ENCODE results near the gene IL31.

IL31 gene

GRCh38 chr12:122133192-122133950, 40.6 kb downstream of the IL31 start:
- peaks cover 74 to 96% (median 78%) of the 10 kb centered on the region in 3 donors for H3K36me3 ChIP-seq
- H3K27me3 ChIP-seq, result no peaks in the 10 kb centered on the region
- H3K4me1 ChIP-seq, result no peaks in the 10 kb centered on the region
- no peak for DNase-seq
- H3K27ac ChIP-seq, result no peak overlapping the region
- TF ChIP-seq, protein P1, sequence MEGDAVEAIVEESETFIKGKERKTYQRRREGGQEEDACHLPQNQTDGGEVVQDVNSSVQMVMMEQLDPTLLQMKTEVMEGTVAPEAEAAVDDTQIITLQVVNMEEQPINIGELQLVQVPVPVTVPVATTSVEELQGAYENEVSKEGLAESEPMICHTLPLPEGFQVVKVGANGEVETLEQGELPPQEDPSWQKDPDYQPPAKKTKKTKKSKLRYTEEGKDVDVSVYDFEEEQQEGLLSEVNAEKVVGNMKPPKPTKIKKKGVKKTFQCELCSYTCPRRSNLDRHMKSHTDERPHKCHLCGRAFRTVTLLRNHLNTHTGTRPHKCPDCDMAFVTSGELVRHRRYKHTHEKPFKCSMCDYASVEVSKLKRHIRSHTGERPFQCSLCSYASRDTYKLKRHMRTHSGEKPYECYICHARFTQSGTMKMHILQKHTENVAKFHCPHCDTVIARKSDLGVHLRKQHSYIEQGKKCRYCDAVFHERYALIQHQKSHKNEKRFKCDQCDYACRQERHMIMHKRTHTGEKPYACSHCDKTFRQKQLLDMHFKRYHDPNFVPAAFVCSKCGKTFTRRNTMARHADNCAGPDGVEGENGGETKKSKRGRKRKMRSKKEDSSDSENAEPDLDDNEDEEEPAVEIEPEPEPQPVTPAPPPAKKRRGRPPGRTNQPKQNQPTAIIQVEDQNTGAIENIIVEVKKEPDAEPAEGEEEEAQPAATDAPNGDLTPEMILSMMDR (IDR thresholded peaks at IDR 0.05), result no peak
- H3K4me3 ChIP-seq, result no peak overlapping the region
- H3K9me3 ChIP-seq, result no peaks in the 10 kb centered on the region
- intact Hi-C loops (cut with DNase I; ENCODE audit: low total_unique reads), result no loop called here

DNA sequence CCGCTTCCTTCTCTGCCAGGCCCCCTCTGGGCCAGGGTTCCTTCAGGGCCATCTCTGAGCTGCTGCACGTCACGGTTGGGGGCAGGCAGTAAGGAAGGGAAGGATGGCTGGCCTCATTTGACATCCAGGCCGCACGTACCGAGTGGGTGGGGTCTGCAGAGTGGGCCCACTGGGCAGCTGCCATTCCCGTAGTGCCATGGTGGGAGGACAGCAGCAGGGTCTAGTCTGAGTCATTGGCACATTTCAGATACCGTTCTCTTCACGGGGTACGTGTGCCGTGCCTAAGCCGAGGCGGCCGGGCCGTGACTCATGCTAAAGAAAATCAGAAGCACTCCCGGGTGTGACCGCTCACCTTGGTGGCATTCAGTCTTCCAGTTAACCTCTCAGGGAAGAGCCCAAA, 43.9 kb downstream of the IL31 start:
- H3K27me3 ChIP-seq, result no peaks in the 10 kb centered on the region
- intact Hi-C loops (cut with DNase I; ENCODE audit: low total_unique reads), result no loop called here
- DNase-seq, result no peak
- peaks cover 0 to 1% (median under 1%) of the 10 kb centered on the region in 4 donors for H3K4me1 ChIP-seq
- no peak overlapping the region for H3K4me3 ChIP-seq
- no peaks in the 10 kb centered on the region for H3K9me3 ChIP-seq
- H3K36me3 ChIP-seq, result peaks cover 63 to 83% (median 77%) of the 10 kb centered on the region in 3 donors
- TF ChIP-seq, protein P1 (IDR thresholded peaks at IDR 0.05), result no peak
- H3K27ac ChIP-seq, result no peak overlapping the region

DNA sequence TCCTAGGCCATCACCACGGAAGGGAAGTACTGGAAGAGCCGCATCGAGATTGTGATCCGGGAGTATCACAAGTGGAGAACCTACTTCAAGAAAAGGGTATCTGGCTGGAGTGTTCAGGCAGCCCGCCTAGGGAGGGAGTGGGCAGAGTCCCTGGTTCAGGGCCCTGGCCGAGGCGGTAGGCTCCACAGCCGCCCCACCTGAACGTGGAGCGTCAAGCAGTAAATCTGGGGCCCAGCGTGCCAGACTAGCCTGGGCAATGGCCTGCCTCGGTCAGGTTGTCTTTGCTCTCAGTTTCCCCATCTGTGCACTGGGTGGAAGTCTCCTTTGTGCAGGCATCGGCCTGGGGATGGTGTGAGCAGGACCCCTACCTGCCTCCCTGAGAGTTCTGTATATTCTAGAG, 44.9 kb downstream of the IL31 start:
- Histone ChIP-seq H3K36me3 (peaks cover 55 to 74% (median 67%) of the 10 kb centered on the region in 3 donors), H3K27me3 (no peaks in the 10 kb centered on the region), H3K9me3 (no peaks in the 10 kb centered on the region), H3K4me1 (peaks cover 0 to 9% (median 4%) of the 10 kb centered on the region in 4 donors), H3K27ac (no peak overlapping the region), H3K4me3 (no peak overlapping the region)
- DNase-seq, result no peak
- intact Hi-C loops (cut with DNase I; ENCODE audit: low total_unique reads), result loop anchor here (5.0 kb wide), 1 partner anchor 212 kb away; the partner anchor contains the start of gene CFAP251
- TF ChIP-seq, protein P1 (IDR thresholded peaks at IDR 0.05), result no peak

DNA sequence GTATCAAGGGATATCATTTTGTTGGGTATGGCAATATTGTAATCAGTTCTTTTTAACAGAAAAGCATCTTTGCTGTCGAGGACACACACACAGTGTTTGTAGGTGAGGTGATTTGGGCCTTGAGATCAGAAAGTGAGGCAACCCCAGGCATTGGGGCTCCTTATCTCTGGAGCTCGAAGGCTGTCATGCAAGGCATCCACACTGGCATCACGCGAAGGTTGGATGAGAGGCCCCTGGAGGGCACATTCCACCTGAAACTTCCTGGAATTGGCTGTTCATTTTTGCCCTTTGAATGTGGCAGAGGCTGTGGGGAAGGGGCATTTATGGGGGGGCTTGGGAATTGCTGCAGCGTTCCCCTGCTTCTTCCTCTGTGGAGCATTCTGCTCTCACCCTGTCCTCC, 45.5 kb downstream of the IL31 start:
- DNase-seq, result no peak
- intact Hi-C loops (cut with DNase I; ENCODE audit: low total_unique reads), result loop anchor here (5.0 kb wide), 1 partner anchor 211 kb away; the partner anchor contains the start of gene CFAP251
- Histone ChIP-seq H3K4me1 (peaks cover 0 to 13% (median 5%) of the 10 kb centered on the region in 4 donors), H3K27ac (no peak overlapping the region), H3K36me3 (peaks cover 49 to 67% (median 61%) of the 10 kb centered on the region in 3 donors), H3K9me3 (no peaks in the 10 kb centered on the region), H3K27me3 (no peaks in the 10 kb centered on the region), H3K4me3 (no peak overlapping the region)
- TF ChIP-seq, protein P1 (IDR thresholded peaks at IDR 0.05), result no peak

DNA sequence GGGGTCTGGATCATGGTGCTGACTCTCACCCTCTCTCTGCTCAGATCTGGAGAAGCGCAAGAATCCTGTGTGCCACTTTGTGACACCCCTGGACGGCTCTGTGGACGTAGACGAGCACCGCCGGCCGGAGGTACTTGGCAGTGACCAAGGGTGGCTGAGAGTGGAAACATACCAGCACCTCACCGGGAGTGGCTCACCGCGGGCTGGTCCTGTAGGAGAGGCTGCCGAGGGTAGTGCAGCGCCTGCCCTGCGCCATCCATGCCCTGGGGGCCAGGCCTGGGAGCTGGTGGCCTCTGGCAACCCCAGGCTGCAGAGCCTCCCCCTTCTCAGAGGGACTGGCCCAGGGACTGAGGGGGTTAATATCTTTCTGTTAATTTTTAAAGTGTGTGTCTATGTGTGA, 46.2 kb downstream of the IL31 start:
- TF ChIP-seq, protein P1 (IDR thresholded peaks at IDR 0.05), result no peak
- H3K36me3 ChIP-seq, result peaks cover 42 to 61% (median 55%) of the 10 kb centered on the region in 3 donors
- no peak overlapping the region for H3K27ac ChIP-seq
- no peaks in the 10 kb centered on the region for H3K9me3 ChIP-seq
- H3K4me1 ChIP-seq, result peaks cover 0 to 20% (median 9%) of the 10 kb centered on the region in 4 donors
- H3K27me3 ChIP-seq, result no peaks in the 10 kb centered on the region
- no peak for DNase-seq
- intact Hi-C loops (cut with DNase I; ENCODE audit: low total_unique reads), result loop anchor here (5.0 kb wide), 1 partner anchor 211 kb away; the partner anchor contains the start of gene CFAP251
- H3K4me3 ChIP-seq, result no peak overlapping the region
